T-helper 1 cell treated with Interleukin-12 subunit alpha and Interleukin-12 subunit beta and Interleukin-4 antibody, amounts not matched to agents 30 ng/mL and 1 ng/mL, for 36 hours (primary cell): ENCODE data around the gene BNIPL. TPM values are rescaled to one million over a fixed set of nuclear protein-coding genes. Genes with fewer than 3 reads are reported as not detected.

ENCODE experiments used
- intact Hi-C: fragments of 100-400 bp; cut with micrococcal nuclease; formaldehyde crosslinking; loops from one replicate; pipeline ENCODE4 v1.15.1; 2024
- total RNA-seq: library from RNA; stranded (reverse); gene quantifications from 2 replicates; pipeline ENCODE4 v1.2.3, GENCODE V29; 2022

The BNIPL gene, protein sequence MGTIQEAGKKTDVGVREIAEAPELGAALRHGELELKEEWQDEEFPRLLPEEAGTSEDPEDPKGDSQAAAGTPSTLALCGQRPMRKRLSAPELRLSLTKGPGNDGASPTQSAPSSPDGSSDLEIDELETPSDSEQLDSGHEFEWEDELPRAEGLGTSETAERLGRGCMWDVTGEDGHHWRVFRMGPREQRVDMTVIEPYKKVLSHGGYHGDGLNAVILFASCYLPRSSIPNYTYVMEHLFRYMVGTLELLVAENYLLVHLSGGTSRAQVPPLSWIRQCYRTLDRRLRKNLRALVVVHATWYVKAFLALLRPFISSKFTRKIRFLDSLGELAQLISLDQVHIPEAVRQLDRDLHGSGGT
- 0.95 and 2.6 TPM in 2 replicates for total RNA-seq

DNA sequence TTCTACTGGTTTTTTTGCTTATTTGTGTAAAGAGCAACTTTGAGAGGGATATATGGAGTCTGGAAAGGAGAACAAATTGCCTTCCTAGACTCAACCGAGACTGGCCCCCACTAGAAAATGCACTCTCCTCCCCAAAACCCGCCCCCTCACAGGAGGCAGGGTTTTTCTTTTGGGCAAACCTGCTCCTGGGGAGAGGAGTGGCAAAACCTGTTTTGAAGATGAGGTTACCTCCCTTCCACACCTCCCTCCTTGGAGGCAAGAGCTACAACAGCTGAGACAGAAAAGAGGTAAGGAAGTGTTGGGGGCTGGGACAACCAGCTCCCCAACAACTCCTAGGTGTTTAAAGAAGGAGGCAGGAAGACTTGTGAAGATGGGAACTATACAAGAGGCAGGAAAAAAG lies at the start of gene BNIPL:
TSS of gene BNIPL (plus strand) at position 231 of the 400 bp plus-strand sequence. CDS start at position 371, 140 bp downstream.
- intact Hi-C loops: loop anchor here (2.0 kb wide), 1 partner anchor 18 kb away; no protein-coding TSS in a partner anchor

DNA sequence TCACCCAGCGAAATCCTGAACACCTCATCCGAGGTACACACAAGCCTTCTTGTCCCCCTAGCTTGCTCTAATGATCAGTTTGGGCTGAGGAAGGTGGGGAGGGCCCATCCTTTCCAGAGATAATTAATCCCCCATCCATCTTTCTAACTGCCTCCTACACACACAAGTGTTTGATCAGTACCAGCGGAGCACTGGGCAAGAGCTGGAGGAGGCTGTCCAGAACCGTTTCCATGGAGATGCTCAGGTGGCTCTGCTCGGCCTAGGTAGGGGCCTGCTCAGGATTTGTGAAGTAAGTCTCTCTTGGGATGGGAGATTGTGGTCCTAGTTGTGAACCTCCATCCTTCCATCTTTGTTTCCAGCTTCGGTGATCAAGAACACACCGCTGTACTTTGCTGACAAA lies 48.5 kb upstream of the BNIPL start:
- intact Hi-C loops: no loop called here

DNA sequence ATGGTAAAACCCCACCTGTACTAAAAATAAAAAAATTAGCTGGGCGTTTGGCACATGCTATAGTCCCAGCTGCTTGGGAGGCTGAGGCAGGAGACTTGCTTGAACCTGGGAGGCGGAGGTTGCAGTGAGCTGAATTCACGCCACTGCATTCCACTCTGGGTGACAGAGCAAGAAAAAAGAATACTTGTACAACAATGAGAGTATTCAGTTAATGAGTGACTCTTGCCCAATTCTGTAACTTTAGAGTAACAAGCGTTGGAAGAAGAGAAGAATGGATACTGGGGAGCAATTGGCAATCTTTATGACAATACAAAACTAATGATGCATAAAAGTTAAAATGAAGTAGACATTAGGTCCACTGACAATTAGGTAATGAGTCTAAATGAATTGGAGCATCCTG lies 43.8 kb upstream of the BNIPL start:
- intact Hi-C loops: no loop called here

DNA sequence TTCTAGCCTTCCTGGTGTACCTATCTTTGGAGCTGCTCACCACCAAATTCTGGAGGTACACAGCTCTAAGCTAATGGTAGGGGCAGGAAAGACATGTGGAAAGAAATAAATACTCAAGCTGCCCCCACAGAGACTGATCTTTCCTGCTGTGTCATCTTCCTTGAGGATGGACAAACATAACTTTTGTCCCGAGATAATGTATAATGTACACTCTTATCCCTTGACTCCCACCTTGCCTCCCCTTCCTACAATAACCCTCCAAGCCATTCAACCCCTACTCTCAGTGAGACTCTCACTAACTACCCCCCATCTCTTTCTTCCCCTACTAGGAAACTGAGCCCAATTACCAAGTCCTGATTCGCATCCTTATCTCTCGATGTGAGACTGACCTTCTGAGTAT lies 42.1 kb upstream of the BNIPL start:
- intact Hi-C loops: no loop called here

DNA sequence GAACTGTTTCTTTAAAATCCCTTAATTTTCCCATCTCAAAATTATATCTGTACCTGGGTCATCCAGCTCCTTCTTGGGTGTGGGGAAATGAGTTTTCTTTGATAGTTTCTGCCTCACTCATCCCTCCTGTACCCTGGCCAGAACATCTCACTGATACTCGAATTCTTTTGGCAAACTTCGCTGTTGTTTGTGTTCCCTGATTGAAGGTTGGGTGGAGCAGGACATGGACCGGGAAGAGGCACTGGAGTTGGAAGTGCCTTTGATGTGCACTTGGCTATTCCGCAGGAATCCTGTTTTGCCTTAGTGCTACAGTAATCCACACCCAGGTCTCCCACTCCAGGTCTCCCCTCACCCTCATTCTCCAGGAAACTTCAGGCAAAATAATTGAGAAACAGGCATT lies 40.9 kb upstream of the BNIPL start:
- intact Hi-C loops: loop anchor here (5.0 kb wide), 1 partner anchor 738 kb away; the partner anchor contains the start of gene CA14

DNA sequence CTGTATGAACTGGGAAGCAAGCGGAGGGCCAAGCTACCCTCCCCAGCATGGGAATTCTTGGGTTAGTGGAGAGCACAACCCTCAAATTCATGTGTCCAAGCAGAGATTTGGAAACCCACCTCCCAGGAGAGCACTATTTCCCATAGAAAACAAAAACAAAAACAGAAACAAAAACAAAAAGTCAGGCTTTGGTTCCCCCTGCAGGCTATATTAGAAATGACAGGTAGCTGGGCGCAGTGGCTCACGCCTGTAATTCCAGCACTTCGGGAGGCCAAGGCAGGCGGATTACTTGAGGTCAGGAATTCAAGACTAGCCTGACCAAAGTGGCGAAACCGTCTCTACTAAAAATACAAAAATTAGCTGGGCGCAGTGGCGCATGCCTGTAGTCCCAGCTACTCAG lies 40.5 kb upstream of the BNIPL start:
- intact Hi-C loops: loop anchor here (1.0 to 5.0 kb wide), 4 partner anchors 10 to 739 kb away; partner anchors contain the start of genes CA14 and MINDY1

DNA sequence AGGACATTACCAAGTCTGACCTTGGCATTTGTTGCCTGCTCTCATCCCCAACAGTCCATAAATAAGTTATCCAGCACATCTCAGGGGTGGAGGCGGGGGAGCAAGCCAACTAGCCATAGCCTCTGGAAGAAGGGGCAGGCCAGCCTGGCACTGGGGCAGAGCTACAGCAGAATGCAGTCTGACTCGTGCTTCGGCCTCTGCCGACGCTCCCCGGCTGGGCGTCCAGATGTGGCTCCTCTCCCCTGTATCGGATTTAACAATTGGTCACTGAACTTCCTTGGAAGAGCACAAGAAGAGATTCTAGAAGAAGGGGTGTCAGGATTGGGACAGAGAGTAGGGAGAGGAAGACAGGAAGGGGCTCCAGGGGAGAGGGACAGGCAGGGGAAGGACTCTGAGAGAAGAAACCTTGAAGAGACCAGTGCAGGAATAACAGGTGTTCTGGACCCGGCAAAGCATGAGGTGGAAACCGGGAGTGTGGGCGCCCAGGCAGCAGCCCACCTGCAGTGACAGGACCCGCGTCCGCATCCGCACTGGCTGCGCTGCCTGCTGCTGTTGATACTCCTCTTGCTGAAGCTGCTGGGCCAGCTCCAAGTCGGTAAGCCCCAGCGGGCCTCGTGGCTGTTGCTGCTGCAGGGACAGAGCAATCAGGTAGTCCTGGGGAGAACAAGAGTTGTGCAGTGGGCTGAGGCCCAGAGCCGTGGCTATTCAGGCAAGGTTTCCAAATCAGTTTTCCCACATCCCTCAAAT lies 39.1 kb upstream of the BNIPL start:
- intact Hi-C loops: loop anchor here (2.0 to 5.0 kb wide), 2 partner anchors 436 to 740 kb away; partner anchors contain the start of gene CA14

DNA sequence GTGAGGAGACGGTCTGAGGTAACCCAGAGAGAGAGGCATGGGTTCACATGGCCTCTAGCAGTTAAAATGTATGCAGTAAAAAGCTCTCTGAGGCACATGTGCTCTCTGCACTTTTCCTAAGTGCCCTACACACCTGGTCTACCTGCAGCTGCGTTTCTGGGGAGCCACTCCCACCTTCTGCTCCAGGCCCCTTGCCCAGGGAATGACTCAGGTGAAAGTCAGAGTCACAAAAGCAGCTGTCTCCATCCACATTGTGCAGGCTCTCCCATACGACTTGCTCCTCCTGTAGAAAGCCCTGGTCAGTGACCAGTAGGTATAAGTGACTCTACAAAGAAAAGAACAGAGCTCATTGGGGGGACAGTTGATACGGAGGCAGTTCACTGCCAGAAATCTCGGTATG lies 38.4 kb upstream of the BNIPL start:
- intact Hi-C loops: loop anchor here (2.0 to 5.0 kb wide), 2 partner anchors 437 to 741 kb away; partner anchors contain the start of gene CA14

DNA sequence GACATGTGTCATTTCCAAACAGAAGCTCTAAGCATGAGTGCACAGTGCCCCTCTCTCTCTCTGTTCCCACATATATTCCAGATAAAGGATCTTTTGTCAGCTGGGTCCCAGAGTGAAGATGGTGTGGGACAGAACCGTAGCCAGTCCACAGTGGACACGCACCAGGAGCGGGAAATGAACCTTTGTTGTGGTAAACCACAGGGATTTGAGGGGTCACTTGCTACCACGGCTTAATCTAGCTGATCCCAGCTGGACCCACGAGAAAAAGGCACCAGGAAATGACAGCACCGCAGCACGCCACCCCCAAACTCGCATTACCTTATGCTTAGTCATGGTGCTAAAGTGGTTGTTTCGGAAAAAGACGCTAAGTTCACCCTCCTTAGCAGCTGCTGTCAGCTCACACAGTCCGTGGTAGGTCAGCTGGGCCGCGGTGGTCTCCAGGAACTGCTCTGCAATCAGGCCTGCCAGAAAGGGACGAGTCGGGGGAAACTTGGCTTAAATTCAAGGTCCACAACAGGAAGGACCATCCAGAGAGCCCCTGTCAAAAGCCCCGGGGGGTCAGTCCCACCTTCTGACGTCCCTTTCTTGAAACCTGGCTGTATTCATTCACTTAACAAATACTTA lies 37.2 kb upstream of the BNIPL start:
- intact Hi-C loops: loop anchor here (5.0 kb wide), 1 partner anchor 742 kb away; the partner anchor contains the start of gene CA14

DNA sequence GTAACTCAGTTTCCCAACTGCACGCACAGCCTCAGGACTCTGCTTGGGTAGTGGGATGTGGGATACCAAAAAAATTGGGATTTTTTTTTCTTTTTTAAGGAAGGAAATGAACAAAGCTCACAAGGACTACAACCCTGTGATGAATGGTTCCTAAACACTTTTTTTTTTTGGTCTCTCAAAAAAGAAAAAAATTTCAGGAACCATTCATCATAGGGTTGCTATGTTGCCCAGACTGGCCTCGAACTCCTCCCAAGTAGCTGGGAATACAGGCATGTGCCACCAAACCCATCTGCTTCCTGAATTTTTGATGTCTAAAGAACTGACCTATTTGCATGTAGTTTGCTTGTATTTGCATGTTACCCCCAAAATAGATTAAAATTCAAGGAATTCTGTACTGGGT lies 36.5 kb upstream of the BNIPL start:
- intact Hi-C loops: loop anchor here (5.0 kb wide), 1 partner anchor 743 kb away; the partner anchor contains the start of gene CA14

DNA sequence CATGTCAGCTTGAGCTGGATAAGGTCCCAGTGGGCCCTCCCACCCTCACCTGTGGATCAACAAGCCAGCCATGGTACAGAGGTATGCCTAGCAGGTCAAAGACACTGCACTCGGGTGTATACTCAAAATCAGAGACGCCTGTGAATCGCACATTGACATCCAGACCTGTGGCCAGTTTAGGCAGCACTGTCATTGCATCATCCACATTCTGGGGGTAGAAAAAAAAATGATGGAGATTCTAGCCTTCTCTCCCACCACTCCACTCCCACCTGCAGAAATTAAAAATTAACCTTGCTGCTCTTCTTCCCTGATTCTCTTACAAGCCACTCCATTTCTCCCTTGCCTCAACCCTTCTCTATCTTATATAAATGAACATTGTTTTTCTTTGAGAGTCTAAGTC lies 36.0 kb upstream of the BNIPL start:
- intact Hi-C loops: no loop called here

DNA sequence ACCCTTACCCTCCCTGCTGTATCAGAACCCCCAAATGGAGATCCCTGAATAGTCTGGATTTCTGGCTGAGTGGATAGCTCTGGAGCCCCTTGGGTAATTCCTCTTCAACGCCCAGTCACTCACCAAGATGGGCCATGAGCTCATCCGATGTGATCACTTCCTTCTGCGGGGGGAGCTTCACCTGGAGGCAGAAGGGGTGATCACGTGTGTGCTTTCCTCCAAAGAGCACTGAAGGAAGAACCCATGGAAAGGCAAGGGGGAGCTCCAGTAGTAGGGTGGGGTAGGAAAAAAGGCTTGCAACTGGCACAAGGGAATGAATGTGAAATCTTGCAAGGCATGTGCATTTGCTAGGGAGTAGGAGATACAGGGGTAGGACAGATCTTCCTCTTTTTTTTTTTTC lies 34.8 kb upstream of the BNIPL start:
- intact Hi-C loops: no loop called here

DNA sequence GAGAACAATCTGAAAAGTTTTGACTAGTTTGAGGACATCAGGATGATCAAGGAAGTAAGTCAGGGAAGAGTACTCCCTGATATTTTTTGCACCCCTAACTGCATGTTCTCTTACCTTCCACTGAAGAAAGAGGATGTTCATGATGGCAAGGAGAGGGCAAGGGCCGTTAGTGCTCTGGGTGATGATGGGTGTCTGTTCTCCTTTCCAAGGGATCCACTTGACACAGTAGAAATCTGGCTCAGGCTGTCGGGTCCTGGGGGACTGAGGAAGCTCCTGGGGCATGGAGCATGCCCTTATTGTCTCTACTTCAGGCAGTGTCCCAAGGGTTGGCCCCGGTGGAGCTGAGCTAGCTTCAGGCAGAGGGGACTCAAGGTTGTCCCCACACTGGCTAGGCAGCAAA lies 34.3 kb upstream of the BNIPL start:
- intact Hi-C loops: no loop called here

DNA sequence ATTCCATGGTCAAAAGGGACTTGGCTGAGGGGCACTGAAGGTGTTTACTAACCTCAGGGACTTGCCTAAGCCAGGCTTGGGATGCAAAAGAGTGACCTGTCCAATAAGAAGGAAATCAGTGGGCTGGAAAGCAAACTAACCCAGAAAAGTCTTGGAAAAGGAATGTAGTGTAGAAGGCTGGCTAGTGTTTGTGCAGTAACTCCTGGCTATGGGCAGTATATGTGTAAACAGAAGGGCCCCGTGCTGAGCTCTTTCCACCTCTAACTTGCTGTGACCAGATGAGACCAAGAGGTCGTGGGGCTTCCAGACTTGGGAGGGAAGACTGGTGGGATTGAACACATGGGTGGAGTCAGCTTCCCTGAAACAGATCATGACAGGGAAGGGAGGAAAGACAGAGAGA lies 33.8 kb upstream of the BNIPL start:
- intact Hi-C loops: no loop called here

DNA sequence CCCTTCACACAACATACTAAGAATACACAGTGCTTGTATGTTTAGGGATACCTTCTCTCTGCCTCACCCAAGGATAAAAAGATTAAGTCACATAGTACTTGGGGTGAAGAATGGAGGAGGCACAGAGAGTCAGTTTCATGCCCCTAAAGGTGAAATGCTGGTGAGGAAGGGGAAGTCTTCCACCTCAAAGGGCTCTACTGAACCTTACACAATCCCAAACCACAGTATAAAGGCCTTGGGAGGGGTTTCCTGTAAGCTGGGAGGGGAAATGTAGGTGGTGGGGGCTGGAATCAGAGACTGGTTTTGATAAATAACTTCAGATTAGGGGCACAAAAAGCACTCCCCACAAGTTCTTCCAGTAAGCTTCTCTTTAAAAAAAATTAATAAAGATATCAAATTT lies 33.2 kb upstream of the BNIPL start:
- intact Hi-C loops: no loop called here

DNA sequence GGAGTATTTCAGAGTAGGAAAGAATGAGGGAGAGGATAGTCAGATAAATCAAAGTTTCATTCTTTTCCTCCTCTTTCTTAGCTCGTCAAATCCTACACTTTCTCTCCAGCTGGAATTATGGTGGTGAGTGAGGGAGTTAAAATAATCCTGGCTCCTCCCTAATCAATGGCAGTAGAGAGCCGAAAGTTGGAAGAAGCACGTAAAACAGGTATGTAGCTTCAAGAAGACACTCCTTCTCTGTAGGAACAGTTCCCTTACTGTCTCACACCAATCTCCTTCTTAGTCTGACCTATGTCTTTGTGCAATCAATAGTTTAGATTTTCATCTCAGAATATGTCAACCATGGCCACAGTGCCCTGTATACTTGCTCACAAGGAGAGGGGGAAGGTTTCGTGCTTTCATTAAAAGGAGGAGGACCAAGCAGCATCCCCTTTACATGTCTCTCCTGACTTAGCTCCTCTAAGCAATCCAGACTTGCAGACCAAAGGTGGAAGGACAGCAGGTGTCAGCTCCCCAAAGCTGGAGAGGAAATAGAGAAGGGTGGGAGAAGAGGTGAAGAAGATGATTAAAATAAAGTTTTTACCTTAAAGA lies 30.6 kb upstream of the BNIPL start:
- intact Hi-C loops: loop anchor here (1.0 to 5.0 kb wide), 3 partner anchors 10 to 451 kb away; partner anchors contain the start of gene POGZ

DNA sequence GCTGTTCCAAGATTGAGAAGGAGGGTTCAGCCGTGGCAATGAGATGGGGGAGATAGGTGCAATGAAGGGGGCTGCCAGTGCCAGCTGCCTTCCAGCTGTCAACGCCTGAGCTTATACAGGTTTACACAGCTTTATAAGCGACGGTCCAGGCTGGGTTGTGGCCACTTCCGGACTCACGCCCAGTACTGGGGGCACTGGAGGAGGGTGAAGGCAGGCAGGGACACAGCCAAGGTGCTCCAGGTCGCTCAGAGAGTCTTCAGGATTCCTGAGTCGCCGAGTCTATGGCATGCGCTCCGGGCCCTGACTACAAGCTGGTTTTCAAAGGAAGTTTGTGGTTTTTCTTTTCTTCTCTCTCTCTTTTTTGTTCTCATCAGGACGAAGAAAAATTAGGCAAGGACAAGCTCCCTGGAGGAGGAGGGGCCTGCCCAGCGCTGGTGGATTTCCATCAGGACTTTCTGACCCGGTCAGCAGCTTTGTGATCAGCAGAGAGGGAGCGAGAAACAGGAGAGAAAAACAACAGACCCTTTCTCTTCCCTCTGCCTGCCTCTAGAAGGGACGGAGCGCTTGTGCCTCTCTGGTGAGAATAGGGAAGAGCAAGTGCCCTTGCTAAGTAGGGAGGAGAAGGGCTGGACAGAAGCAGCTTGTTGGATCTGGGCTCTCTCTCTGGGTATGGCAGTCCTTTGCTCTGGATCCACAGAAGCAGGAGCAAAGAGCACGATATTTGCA lies 29.9 kb upstream of the BNIPL start, which contains the start of gene MINDY1:
TSS of gene MINDY1 (minus strand) at position 576 of the 726 bp plus-strand sequence. CDS start 4,285 bp downstream, outside the sequence.
- intact Hi-C loops: loop anchor here (1.0 to 5.0 kb wide), 3 partner anchors 10 to 451 kb away; partner anchors contain the start of gene POGZ

DNA sequence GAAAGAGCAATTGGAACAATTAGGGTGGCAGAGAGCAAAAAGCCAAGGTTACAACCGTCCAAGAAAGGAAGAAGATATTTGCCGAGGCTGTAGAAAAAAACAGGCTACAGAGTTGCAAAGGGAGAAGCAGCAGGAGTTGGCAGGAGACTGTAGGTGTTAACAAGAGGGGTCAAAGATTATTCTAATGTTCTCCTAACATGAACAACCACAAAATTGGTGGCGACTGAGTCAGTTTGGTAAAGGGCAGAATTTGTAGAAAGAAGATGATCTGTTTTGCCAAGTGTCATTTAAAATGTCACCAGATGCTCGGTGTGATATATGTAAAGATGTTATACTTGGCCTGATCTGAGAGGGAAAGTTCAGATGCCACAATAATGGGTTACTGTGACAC lies 28.5 kb upstream of the BNIPL start:
- intact Hi-C loops: loop anchor here (1.0 to 5.0 kb wide), 21 partner anchors 33 to 1079 kb away; partner anchors contain the start of genes ARNT, CDC42SE1, ENSA and GABPB2

DNA sequence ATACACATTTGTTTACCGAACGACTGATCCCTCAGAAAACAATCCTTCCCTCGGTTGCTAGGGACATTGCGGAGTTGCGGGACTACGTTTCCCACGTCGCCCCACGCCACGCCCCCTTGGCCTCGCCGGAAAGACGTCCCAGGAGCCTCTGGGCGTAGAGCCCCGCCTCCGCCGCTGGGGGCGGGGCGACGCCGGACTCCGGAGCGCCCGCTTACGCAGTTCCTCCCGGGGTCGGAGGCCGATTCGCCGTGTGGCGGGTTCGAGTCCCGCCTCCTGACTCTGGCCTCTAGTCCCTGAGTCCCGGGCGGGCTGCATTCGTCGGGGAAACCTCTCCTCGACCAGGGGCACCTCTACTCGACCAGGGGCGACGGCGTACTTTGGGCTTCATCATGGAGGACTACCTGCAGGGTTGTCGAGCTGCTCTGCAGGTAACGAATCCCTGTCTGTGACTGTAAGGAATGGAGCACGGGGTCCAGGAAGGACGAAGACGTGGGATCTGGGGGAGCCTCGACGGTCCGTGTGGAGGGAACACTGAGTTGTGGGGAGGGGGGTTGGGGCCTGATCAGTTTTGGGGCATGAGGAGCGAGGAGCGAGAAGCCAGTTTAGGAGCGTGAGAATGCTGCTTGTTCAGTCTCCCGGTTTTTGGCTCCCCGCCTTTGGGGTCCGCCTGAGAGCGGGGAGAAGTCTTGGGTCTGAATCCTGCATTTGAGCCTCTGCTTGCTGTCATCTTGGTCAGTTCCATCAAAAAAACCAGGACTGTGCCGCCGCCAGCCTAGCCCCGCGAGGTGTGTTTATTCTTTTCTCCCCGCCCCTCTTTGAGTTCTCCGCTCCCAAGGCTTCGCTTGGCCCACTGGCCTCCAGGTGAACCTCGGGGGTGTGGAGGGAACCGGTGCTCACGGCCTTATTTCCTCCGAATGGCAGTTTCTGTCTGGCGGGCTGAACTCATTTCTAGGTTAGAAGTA lies 27.9 kb upstream of the BNIPL start, which contains the start of gene PRUNE1:
TSS of gene PRUNE1 (plus strand) at position 206 of the 962 bp plus-strand sequence. CDS start at position 390, 184 bp downstream.
- intact Hi-C loops: loop anchor here (1.0 to 5.0 kb wide), 20 partner anchors 33 to 1080 kb away; partner anchors contain the start of genes ARNT, CDC42SE1, ENSA and GABPB2
